GM21526 (cell line): ENCODE measurements around the gene CHID1.

Experiments used
- ATAC-seq: cut with Tn5 transposase; IDR thresholded peaks from one replicate; pipeline ENCODE4 v1.9.1; 2021; ENCODE audit warnings: moderate library complexity; ENCODE audit not compliant: unreplicated experiment, low FRiP score

The CHID1 gene

GRCh38 chr11:911031-911889, 650 bp upstream of the CHID1 start:
- peak; percentile 23 for ATAC-seq

GRCh38 chr11:910044-910588, 494 bp downstream of the CHID1 start:
- ATAC-seq, result no peak

- ATAC-seq, result no peak
Measured at GRCh38 chr11:909406-909805, 1.2 kb downstream of the CHID1 start.

- ATAC-seq, result no peak
Measured at GRCh38 chr11:908273-908672, 2.3 kb downstream of the CHID1 start.

- ATAC-seq, result no peak
Measured at GRCh38 chr11:907668-908067, 2.9 kb downstream of the CHID1 start.

- no peak for ATAC-seq
Measured at GRCh38 chr11:905952-906351, 4.7 kb downstream of the CHID1 start.

GRCh38 chr11:904380-904779, 6.2 kb downstream of the CHID1 start:
- ATAC-seq, result no peak

- ATAC-seq, result no peak
Measured at GRCh38 chr11:901452-902061, 9.1 kb downstream of the CHID1 start.

- no peak for ATAC-seq
Measured at GRCh38 chr11:900545-900944, 10.1 kb downstream of the CHID1 start.

- no peak for ATAC-seq
Measured at GRCh38 chr11:899724-900123, 10.9 kb downstream of the CHID1 start.

- ATAC-seq, result no peak
Measured at GRCh38 chr11:898540-899190, 11.9 kb downstream of the CHID1 start.

GRCh38 chr11:898143-898511, 12.5 kb downstream of the CHID1 start:
- no peak for ATAC-seq

- ATAC-seq, result no peak
Measured at GRCh38 chr11:897253-898142, 13.1 kb downstream of the CHID1 start.

GRCh38 chr11:895331-896110, 15.1 kb downstream of the CHID1 start:
- no peak for ATAC-seq

GRCh38 chr11:894575-895201, 15.9 kb downstream of the CHID1 start:
- ATAC-seq, result no peak

- ATAC-seq, result no peak
Measured at GRCh38 chr11:893008-893654, 17.5 kb downstream of the CHID1 start.

GRCh38 chr11:890794-891540, 19.6 kb downstream of the CHID1 start:
- no peak for ATAC-seq
